GM19328 (cell line): ENCODE results near the gene L2HGDH.
"Not testable (repeated sequence)": the region's sequence is repeated elsewhere in the genome, so short reads cannot be mapped to it uniquely, and the experiment has no call there.

Source experiments
- ATAC-seq: cut with Tn5 transposase; IDR thresholded peaks from one replicate; pipeline ENCODE4 v1.9.1; 2021; ENCODE audit warnings: mild to moderate bottlenecking, moderate library complexity; ENCODE audit not compliant: unreplicated experiment

The L2HGDH gene

GRCh38 chr14:50340045-50340444 is 28.0 kb upstream of the L2HGDH start:
- no peak for ATAC-seq

GRCh38 chr14:50339178-50339804 is 27.3 kb upstream of the L2HGDH start:
- no peak for ATAC-seq

GRCh38 chr14:50338587-50338986 is 26.6 kb upstream of the L2HGDH start:
- ATAC-seq = no peak

GRCh38 chr14:50335989-50336824 is 24.2 kb upstream of the L2HGDH start:
- ATAC-seq = no peak

- no peak for ATAC-seq
These were observed 23.4 kb upstream of the L2HGDH start for GRCh38 chr14:50335389-50335788.

- ATAC-seq = no peak
These were observed 22.2 kb upstream of the L2HGDH start for GRCh38 chr14:50334211-50334610.

GRCh38 chr14:50333014-50333509 is 21.0 kb upstream of the L2HGDH start:
- no peak for ATAC-seq

GRCh38 chr14:50331596-50331995 is 19.6 kb upstream of the L2HGDH start:
- no peak for ATAC-seq

- peak; percentile 83 for ATAC-seq
These were observed 9.1 kb upstream of the L2HGDH start for GRCh38 chr14:50321009-50321660.

GRCh38 chr14:50320283-50320682 is 8.3 kb upstream of the L2HGDH start:
- no peak for ATAC-seq

- no peak for ATAC-seq
These were observed 7.7 kb upstream of the L2HGDH start for GRCh38 chr14:50319721-50320120.

GRCh38 chr14:50319293-50319692 is 7.3 kb upstream of the L2HGDH start:
- ATAC-seq = no peak

GRCh38 chr14:50318031-50318626 is 6.1 kb upstream of the L2HGDH start:
- ATAC-seq = no peak

GRCh38 chr14:50314098-50314497 is 2.1 kb upstream of the L2HGDH start:
- ATAC-seq = not testable (repeated sequence)

- ATAC-seq = peak; percentile 31
These were observed 665 bp upstream of the L2HGDH start for GRCh38 chr14:50312734-50313054.

GRCh38 chr14:50311337-50311971 is 575 bp downstream of the L2HGDH start:
- ATAC-seq = no peak

- ATAC-seq = no peak
These were observed 1.6 kb downstream of the L2HGDH start for GRCh38 chr14:50310445-50310844.

GRCh38 chr14:50308363-50308915 is 3.6 kb downstream of the L2HGDH start:
- ATAC-seq = no peak

GRCh38 chr14:50303744-50304471 is 8.1 kb downstream of the L2HGDH start:
- no peak for ATAC-seq

GRCh38 chr14:50301914-50302313 is 10.1 kb downstream of the L2HGDH start:
- ATAC-seq = no peak
